Stimulated activated CD4-positive, alpha-beta T cell treated with anti-CD3 and anti-CD28 coated beads, TNF-alpha, amount 100 ng/mL, for 1 hour (primary cell): ENCODE measurements around the gene BCO1.

ENCODE experiments used
- DNase-seq, 3 donors: peaks; one replicate each; pipeline ENCODE4 v3.0.0-alpha.2; 2020; ENCODE audit warnings: low read depth in 3 of 3, low spot score in 1 of 3

The BCO1 gene

DNA sequence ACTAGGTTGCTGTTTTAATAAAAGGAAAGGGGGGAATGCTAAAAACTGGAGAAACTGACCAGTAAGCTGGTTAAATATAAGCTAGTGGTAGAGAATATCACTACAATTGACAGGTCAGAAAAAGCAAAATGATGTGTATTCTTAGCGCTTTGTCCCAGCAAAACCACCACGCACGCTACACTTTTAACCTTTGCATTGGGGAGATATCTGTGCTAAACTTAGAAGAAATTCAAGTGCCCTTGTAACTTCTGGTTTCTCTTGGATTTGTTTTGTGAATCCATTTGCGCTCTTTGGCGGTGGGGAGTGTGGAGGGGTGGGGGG, 77.6 kb downstream of the BCO1 start:
- no peak for DNase-seq

- DNase-seq, result no peak
Measured at GRCh38 chr16:81318711-81319110, 80.2 kb downstream of the BCO1 start.

- no peak for DNase-seq
Measured at GRCh38 chr16:81319221-81319912, 80.9 kb downstream of the BCO1 start.

GRCh38 chr16:81321039-81321438, 82.5 kb downstream of the BCO1 start:
- no peak for DNase-seq

- no peak for DNase-seq
Measured at GRCh38 chr16:81321536-81321935, 83.0 kb downstream of the BCO1 start.

DNA sequence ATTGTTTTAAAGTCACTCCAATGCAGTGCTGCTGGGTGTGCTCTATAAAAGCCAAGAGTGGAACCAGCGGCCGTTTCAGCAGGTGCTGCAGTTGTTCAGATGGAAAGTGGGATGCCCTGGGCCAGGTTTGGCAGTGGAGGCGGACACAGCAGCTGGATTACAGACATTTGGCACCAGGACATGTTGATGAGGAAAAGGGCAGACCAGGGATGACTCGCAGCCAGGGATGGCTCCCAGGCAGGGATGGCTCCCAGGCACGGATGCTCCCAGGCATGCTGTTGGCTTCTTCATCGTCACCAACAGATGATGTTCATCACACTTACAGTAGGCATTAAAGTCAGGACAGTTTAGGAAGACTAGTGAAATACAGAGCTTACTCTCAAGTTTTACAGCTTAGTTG, 86.3 kb downstream of the BCO1 start:
- no peak for DNase-seq

DNA sequence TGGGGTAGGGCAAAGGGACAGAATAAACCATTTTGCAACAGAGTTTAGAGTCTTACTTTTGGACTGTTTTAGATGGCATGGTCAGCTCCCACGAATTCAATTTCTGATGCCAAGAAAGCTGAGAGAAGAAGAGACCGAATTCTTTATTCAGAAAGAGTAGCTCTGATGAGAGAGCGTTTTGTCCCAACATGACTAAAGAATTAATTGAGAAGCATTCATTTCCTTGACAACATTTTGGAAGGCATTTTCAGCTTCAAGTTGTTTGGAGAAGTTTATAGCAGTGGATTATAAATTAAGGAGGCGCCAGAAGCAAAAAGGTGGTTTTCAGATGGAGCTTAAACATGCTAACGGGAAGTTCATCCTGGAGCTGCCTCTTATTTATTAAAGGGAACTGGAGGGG, 88.5 kb downstream of the BCO1 start:
- DNase-seq, result no peak

DNA sequence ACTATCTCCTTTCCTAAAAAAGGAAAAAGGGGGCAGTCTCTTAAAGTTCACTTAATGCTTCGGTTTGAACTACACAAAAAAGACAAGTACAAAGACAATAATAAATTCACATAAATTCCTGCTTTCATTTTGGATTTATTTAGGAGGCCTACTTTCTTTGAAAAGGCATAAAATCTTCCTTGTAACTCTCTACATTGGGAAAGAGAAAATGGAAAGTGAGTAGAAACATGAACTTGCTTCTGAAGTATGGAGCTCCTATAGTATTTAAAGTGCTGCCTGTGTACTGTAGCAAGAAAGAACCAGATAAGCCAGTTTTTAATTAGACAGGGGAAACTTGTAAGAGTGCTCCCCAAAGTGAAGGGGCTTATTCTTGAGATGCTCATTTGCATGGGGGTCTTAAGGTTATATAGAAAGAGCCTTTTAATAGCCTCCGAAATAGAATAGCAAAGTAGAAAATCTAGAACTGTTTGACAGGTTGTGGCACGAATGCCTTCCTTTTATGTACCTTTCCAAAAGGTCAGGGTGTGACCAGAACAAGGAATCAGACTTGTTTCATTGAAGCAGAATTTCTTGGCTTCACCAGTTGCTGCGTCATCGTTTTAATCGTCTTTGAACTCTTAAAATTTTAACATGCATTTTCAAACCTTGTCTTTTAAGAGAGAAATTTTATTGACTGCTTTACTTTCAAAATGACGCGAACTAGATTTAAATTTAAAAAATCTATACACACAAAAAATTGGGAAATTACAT, 89.1 kb downstream of the BCO1 start:
- no peak for DNase-seq

- DNase-seq, result no peak
Measured at GRCh38 chr16:81329947-81330346, 91.5 kb downstream of the BCO1 start.

DNA sequence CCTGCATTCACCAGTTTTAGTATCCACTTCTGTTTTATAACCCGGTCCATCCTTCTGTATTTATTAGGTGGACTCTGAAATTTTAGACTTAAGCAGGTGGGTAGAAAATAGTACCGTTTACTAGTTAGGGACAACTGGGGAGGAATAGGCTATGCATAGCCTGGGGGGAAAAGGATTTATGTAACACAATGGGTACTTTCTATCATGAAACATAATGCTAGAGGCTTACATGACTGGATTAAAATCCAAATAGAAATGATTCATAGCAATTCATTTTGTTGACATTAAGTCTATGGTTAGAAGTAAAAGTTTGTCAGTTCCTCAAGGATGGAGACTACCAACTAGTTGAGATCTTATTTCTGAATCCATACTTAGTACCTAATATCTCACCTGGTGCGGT, 94.9 kb downstream of the BCO1 start:
- DNase-seq, result no peak

DNA sequence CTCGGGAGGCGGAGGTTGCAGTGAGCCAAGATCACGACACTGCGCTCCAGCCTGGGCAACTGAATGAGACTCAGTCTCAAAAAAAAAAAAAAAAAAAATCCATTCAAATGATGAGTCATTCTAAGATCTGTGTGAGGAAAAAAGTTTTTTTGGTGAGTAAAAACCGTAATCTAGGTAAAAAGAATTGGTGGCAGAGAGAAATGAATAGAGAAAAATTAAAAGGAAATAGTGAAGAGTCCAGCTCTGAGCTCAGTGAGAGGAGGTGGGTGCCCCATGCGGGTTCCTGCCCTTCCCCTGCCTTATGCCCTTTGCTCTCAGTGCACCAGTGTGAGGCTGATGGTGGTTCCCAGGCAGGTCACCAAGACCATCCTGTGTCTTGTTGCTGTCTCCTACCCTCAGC, 97.2 kb downstream of the BCO1 start:
- no peak for DNase-seq

DNA sequence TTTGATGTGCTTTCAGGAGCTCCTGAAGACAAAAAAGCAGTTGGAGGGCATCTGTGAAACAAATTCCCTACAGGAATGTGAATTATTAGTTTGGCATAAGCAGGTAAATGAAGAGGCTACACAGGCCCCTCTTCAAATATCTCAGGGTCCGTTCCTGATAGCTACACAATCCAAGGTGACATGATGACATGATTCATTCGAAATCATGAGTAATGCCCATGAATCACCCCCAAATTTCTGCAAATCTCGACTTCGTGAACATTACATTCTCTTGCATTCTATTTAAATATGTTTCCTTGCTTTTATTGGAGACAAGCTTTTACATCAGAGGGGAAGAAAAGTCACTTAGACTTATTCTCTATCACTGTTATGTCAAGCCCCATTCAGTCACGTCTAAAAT, 98.6 kb downstream of the BCO1 start:
- no peak for DNase-seq
